ENCODE measurements around the gene SPTLC3.

Gene SPTLC3

GRCh38 chr20:13148402-13148801 is 139.6 kb downstream of the SPTLC3 start:
- TF ChIP-seq NFIC (IDR thresholded peaks at IDR 0.05), result no peak
- no peak for TF ChIP-seq ZBTB7A (IDR thresholded peaks at IDR 0.05; ENCODE audit: low read depth)
- TF ChIP-seq RAD21 (IDR thresholded peaks at IDR 0.05; ENCODE audit: low read depth), result no peak
- no peak for TF ChIP-seq USF1 (IDR thresholded peaks at IDR 0.05)
- no peak for TF ChIP-seq EGR1 (IDR thresholded peaks at IDR 0.05)
- TF ChIP-seq CEBPB (IDR thresholded peaks at IDR 0.05), result no peak
- no peak for TF ChIP-seq REST (IDR thresholded peaks at IDR 0.05; ENCODE audit: low read depth)
- no peak for TF ChIP-seq EP300 (IDR thresholded peaks at IDR 0.05; ENCODE audit: borderline replicate concordance)
- no peak for TF ChIP-seq TEAD4 (IDR thresholded peaks at IDR 0.05)
- no peak for TF ChIP-seq CREB1 (IDR thresholded peaks at IDR 0.05; ENCODE audit: low read depth)
- TF ChIP-seq FOXM1 (IDR thresholded peaks at IDR 0.05; ENCODE audit: borderline replicate concordance, low read depth), result no peak
- no peak for TF ChIP-seq MAX (IDR thresholded peaks at IDR 0.05)
- TF ChIP-seq TCF12 (IDR thresholded peaks at IDR 0.05; ENCODE audit: low read depth), result no peak
- no peak for TF ChIP-seq YY1 (IDR thresholded peaks at IDR 0.05; ENCODE audit: low read depth)
- no peak for TF ChIP-seq TAF1 (IDR thresholded peaks at IDR 0.05; ENCODE audit: low read depth)

- no peak for TF ChIP-seq REST (IDR thresholded peaks at IDR 0.05; ENCODE audit: low read depth)
- TF ChIP-seq CEBPB (IDR thresholded peaks at IDR 0.05), result no peak
- TF ChIP-seq ZBTB7A (IDR thresholded peaks at IDR 0.05; ENCODE audit: low read depth), result no peak
- no peak for TF ChIP-seq TCF12 (IDR thresholded peaks at IDR 0.05; ENCODE audit: low read depth)
- TF ChIP-seq CREB1 (IDR thresholded peaks at IDR 0.05; ENCODE audit: low read depth), result no peak
- TF ChIP-seq RAD21 (IDR thresholded peaks at IDR 0.05; ENCODE audit: low read depth), result no peak
Measured at GRCh38 chr20:13148961-13149360, 140.2 kb downstream of the SPTLC3 start.

- TF ChIP-seq USF1 (IDR thresholded peaks at IDR 0.05), result no peak
- no peak for TF ChIP-seq MAX (IDR thresholded peaks at IDR 0.05)
- no peak for TF ChIP-seq TEAD4 (IDR thresholded peaks at IDR 0.05)
- no peak for TF ChIP-seq EP300 (IDR thresholded peaks at IDR 0.05; ENCODE audit: borderline replicate concordance)
- no peak for TF ChIP-seq FOXM1 (IDR thresholded peaks at IDR 0.05; ENCODE audit: borderline replicate concordance, low read depth)
- TF ChIP-seq REST (IDR thresholded peaks at IDR 0.05; ENCODE audit: low read depth), result no peak
- TF ChIP-seq CEBPB (IDR thresholded peaks at IDR 0.05), result no peak
- TF ChIP-seq EGR1 (IDR thresholded peaks at IDR 0.05), result no peak
- TF ChIP-seq ZBTB7A (IDR thresholded peaks at IDR 0.05; ENCODE audit: low read depth), result no peak
- TF ChIP-seq TAF1 (IDR thresholded peaks at IDR 0.05; ENCODE audit: low read depth), result no peak
- no peak for TF ChIP-seq RAD21 (IDR thresholded peaks at IDR 0.05; ENCODE audit: low read depth)
- no peak for TF ChIP-seq YY1 (IDR thresholded peaks at IDR 0.05; ENCODE audit: low read depth)
- TF ChIP-seq CREB1 (IDR thresholded peaks at IDR 0.05; ENCODE audit: low read depth), result no peak
- no peak for TF ChIP-seq NFIC (IDR thresholded peaks at IDR 0.05)
- no peak for TF ChIP-seq TCF12 (IDR thresholded peaks at IDR 0.05; ENCODE audit: low read depth)
Measured at GRCh38 chr20:13149371-13150105, 140.8 kb downstream of the SPTLC3 start.

- TF ChIP-seq TEAD4 (IDR thresholded peaks at IDR 0.05) (no peak), FOXM1 (IDR thresholded peaks at IDR 0.05; ENCODE audit: borderline replicate concordance, low read depth) (no peak), YY1 (IDR thresholded peaks at IDR 0.05; ENCODE audit: low read depth) (no peak), MAX (IDR thresholded peaks at IDR 0.05) (no peak), ZBTB7A (IDR thresholded peaks at IDR 0.05; ENCODE audit: low read depth) (no peak), RAD21 (IDR thresholded peaks at IDR 0.05; ENCODE audit: low read depth) (no peak), REST (IDR thresholded peaks at IDR 0.05; ENCODE audit: low read depth) (no peak), TAF1 (IDR thresholded peaks at IDR 0.05; ENCODE audit: low read depth) (no peak)
Measured at GRCh38 chr20:13158369-13158768, 149.6 kb downstream of the SPTLC3 start.

All from Ishikawa (cell line).